ENCODE results near the gene MAN1C1.

Gene MAN1C1

DNA sequence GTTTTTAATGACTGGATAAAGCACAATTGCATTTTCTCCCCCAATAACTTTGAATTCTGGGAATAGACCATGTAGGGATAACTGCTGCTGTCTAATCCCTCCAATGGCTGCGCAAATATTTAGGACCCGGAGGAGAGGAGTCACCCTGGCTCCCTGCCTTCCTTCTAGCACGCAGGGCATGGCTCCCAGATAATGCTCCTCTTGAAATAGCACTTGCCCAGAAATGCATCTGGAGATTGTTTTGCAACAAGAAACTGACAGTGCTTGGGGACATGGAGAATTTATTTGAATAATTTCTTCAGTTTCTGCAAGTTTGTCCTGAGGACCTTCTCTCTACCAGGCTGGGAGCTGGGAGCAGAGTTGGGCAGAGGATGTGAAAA lies 83.5 kb downstream of the MAN1C1 start:
- no peak for DNase-seq

DNA sequence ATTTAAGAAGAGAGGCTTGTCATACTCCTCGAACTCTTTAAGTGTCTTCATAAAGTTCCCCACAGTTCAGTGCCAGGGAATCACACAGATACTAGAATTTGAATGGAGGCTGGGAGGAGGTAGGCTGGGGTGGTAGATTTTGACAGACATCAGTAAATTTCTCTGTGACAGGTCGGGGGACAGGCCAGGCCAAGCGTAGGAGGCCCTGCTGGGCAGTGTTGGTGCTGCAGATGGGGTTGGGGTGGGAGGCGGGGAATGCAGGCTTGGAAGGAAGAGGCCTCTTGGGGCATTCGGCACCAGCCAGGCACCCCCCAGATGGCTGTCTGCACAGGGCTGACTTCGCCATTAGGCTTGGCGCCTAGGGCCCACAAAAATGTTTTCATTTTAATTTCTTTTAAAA lies 84.0 kb downstream of the MAN1C1 start:
- DNase-seq, result no peak

DNA sequence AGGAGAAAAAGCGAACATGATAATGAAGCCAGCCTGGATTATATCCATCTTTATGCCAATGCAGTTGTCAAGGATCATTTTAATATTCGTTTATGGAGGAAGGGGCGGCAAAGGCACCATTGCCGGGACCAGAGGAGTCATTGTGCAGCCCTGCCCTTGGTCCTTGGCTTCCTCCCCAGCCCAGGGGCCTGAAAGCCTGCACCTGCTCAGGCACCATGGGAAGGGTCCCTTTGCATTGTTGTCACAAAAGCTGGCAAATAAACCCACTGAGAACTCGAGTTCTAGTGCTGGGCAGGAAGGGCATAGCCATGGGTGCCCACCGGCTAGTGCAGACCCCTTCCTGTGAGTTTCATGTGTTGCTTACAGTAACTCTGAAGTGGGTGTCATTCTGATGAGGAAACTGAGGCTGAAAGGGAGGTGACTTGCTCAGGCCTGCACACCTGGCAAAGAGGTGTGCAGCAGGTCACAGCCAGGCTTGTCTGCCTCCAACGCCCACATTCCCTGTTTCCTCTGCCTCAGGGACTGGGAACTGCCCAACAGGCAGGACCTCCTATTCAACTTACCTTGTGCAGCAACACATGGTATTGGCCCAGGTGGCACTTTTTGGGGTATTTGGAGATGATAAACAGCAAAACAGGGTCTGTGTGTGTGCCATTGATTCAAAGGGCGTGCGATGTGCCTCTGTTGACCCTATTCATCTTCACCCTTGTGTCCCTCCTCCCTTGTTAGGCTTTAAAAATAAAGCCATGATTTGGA lies 84.6 kb downstream of the MAN1C1 start:
- DNase-seq, result no peak

DNA sequence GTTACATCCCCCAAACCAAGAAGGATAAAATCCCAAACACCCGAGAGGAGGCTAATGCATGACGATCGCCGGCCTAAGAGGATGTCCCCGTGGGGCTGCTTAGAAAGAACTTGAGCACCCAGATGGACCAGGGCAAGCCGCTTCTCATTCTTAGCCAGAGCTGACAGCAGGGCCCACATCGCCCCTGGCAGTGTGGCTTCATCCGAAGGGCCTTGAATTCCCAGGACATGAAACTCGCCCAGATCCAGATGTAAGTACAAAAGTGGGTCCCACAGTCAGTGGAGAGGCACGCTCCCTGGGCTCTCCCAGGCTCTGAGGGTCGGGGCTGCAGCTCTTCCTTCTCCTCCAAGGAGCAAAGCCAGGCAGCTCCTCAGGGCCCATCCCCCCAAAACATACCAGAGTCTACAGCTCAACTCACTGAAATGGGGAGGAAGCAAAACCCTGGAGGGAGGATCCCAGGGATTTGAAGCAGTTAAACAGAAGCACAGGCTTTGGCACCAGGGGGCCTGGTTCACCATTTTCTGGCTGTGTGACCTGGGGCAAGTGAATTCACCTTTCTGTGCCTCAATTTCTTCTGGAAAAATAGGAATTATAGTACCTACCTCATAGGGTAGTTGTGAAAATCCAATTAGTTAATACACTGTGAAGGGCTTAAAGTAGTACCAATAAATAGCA lies 85.6 kb downstream of the MAN1C1 start:
- no peak for DNase-seq

DNA sequence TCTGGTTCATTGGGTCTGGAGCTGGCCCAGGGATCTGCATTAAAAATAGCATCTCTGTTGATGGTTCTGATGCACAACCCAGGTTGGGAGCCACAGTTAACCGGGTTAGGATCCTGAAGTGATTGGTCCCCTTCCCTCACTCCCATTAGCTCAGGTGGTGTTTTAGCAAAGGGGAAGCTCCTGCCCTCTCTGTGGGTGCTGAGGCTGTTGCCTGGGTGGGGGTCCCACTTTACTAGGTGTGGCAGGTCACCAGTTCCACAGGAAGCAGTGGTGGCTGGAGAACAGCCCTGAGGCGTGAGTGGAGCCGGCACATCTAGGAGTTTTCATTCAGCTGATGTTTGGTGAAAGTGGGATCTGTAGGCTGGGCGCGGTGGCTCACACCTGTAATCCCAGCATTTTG lies 86.5 kb downstream of the MAN1C1 start:
- no peak for DNase-seq

DNA sequence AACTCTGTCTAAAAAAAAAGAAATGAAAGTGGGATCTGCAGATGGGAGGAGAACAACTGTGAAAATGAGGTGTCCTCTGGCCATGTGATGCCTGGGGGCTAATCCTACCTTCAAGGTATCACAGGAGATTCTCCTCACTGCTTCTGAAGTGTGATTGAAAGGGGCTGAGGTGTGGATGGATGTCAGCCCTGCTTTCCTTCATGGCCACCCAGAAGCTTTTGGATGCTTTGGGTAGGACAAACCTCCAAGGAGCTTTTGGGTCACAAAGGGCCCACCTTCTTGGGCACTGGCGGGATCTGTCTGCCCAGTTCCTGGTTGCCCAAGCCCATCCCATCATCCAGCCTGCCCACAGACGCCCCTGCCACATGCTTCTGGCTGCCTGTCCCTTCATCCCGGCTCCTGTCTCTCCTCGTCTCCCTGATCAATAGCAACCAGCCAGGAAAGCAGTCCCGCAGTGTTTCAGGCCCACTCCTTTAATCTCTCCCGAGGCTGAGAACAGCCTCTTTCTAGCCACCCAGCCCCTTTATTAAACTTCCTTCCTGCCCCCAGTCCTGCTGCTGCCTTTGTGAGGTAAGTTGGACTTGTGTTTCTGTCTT lies 87.2 kb downstream of the MAN1C1 start:
- DNase-seq, result no peak

DNA sequence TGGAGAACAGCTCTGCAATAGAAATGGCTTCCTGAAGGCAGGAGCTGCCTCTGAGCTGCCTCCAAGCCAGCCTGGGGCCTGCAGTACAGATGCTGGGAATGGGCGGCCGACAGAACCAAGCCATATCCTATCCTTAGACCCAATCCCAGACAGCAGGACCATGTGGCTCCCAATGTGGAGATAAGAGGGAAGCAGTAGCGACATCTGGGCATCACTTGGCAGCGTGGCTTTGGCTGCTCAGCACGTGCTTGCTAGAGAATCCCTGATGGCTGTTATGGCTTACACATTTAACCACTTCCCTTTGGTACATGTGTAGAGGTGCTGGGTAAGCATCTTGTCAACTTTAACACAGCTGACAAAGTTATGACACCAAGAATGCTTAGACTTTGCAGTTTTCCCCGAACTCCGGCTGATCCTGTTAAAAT lies 87.7 kb downstream of the MAN1C1 start:
- DNase-seq, result no peak

DNA sequence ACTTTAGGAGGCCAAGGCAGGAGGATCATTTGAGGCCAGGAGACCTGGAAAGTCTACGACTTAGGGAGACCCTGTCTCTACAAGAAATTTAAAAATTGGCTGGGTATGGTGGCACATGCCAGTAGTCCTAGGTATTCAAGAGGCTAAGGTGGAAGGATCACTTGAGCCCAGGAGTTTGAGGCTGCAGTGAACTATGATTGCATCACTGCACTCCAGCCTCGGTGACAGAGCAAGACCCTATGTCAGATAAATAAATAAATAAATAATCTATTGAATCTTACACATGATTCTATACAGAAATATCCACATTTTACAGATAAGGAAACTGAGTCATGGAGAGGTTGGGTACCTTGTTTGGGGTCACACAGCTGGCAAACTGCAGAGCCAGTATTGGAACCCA lies 89.1 kb downstream of the MAN1C1 start:
- DNase-seq, result no peak

DNA sequence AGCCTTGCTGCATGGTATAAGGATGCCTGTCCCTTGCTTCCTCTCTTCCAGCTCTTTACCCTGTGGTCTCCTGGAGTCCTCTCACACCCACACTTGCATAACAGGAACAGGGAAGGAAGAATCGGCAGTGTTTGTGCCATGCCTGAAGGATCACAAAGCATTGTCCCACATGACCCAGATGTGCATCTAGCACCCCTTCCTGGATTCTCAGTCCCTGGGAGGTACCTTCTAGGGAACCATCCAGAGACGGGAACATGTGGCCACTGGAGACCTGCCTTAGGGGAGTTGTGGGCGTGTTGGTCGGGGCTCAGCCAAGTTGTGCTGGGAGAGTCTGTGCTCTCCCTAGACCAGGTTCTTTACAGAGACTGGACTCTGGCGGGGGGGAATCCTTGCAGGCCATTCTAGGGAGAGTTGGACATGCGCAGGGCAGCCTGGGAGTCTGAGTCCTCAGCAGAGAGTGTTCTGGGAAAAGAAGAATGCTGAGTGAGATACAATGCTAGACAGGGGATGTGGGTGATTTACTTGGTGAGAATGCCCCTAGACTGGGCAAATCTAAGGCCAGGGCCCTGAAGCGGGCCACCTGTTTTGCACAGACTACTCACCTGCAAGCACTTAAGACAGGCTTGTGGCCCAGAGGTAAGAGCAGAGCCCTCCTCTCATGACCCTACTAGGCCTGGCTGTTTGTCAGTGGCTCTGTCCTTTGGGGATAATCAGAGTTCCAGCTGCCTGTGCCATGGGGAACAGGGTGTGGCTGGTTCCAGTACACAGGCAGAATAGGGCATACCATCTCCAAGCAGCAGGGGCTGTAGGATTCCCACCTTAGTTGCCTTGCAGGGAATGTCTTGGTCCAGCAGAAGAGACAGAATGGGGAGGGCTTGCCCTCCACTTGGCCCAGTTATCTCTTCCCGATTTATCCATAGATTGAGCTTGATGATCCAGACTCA lies 89.8 kb downstream of the MAN1C1 start:
- DNase-seq, result no peak

DNA sequence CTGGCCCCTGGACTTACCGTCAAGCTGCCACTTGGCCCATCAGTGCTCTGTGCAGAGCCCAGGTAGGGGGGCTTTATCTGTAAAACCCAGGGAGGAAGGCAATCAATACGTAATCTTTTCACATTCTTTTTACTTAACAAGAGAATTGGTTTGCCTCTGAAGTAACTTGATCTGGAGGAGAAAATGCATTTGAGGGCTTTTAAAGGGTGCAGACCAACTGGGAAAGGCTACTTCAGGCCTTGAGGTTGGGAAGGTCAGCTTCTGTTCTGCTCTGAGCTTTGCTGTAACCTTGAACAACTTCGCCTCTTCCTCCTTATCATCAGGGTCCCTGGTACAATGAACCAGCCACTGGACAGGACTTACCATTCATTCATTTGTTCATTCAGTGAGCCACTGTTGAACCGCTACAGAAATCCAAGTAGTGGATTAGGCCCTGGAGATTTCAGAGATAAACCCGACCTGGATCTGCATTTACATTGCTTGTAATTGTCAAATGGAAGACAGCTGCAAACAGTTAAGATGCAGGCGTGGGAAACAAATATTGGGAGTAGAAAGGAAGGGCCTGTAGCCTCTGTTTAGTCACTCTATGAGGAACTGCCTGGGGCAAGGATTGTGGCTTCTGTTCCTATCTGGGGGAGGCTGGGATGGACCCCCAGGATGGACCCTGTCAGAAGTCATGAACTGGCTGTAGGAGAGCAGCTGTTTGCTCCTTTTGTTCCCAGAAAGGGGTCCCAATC lies 90.9 kb downstream of the MAN1C1 start:
- no peak for DNase-seq

DNA sequence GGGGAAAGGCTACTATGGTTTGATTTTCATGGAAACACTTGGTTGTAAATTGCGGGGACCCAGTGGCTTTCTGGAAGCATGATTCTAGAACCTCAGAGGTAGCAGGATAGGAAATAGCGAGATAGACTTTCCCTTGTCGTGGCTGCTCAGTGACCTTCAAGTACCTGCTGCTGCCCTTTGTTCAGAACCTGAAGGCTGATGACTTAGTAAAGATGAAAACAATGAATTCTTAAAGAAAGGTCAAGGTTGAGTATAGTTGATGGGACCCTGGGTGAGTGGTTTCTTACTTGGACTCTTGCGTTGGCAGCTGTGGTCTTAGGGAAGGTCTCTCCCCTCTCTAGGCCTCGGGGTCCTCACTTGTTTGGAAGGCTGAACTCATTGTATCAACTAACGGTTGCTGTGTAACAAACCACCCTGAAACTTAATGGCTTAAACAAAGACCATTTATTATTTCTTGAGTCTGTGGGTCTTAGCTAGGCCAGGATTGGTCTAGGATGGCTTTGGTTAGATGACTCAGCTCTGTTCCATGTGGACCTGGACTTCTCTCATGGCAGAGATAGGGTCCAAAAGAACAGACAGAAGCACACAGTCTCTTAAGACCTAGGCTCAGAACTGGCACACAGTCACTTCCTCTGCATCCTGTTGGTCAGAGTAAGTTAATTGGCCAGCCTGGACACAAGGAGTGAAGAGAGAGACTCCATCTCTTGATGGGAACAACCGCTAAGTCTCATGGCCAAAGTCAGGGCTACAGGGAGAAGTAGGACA lies 94.2 kb downstream of the MAN1C1 start:
- DNase-seq, result no peak

DNA sequence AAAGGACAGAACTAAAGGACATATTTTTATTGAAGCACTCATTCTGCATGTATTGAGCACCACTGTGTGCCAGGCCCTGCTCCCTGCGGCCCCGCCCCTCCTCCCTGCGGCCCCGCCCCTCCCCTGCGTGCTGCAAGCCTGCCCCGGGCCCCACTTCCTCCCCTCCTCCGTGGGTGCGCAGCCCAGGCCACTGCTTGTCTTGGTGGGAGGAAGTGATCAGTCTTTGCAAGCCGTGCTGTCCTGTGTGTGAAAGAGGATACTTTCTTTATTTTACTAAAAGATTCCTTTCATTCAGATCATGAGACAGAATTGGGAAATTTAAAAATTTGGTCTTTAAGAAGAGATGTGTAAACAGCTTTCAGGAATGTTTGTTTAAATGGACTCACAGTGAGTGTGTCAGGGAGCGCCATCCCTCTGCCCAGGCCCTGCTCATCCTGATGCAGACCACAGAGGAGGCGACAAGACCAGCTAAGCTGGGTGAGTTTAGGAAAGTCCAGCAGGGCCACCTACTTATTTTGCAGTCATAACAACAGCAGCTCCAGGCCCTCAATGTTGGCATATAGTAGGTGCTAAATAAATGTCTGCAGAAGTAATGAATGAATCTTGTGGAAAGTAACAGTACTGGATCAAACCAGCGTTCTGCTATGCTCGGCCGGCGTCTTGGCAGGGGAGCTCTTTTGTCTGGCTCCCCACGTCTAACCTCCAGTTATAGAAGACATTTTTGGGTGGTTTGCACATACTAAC lies 95.1 kb downstream of the MAN1C1 start:
- peak; percentile 25 to 49 for DNase-seq

DNA sequence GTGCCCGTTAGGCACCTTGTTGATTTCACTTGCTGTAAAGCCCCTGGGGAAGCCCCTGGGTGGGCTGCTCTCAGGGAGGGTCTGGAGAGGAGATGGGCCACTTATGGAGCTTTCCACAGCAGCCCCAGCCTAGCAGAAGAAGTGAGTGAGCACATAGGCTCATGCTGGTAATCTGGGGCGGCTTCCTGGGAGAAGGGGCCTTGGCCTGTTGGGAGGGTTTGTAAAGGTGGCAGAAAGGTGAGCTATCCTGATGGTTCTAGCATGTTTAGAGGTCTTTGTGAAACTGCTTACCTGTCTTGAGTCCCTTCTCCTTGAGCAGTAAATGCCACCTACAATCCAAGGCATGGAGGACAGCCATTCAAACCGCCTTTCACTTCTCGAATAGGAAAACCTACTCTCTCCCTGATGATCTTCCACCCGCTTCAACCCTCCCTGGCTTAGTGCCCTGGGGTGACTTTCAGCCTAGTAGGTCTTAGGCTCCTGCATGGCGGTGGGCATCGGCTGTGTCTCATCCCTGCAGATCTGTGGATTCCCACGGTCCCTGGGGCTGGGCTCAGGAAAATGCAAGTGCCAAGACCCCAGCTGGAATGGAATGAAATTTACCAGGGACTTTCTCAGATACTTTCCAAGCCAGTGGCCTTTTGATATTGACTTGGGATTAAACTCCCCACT lies 95.8 kb downstream of the MAN1C1 start:
- no peak for DNase-seq

DNA sequence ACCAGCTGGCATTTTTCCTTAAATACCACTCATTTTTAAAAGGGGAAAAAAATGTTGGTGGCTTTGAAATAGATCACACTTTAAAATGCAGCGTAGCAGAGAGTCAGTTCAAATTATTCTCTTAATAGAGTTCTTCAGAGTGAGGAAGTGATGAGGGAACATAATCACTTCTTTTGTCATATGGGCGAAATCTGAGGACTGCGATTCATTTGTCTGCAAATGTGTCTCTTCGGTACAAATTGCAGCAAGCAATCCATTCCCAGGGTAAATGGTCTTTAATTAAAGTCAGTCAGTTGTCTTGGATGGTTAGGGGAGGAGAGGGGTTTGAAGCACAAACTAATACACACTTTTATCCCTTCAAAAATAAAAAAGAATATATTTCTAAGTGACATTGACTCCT lies 97.4 kb downstream of the MAN1C1 start:
- DNase-seq, result no peak

DNA sequence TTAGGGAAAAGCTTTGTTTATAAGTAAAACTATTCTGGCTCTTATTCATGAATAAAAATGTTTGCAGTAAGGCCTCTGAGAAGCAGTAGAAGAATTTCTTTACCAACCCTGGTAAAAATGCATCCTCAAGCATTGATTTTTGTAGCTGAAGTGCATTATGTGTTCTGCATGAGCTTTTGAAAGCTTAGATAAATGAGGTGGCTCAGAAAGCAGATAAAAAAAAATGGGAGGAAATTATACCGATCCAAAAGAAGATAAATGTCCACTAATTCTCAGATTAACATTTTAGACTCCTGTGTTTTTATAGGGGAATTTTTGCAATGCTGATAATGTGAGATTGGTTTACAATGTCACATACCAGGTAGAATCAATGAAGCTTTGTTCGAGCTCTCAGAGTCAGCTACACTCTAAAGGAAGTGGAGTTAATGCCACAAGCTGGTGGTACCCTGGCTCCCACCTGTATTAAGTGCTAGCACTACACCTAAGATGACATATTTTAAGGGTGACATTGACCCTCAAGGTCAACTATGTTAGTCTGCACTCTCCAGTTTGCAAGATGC lies 97.9 kb downstream of the MAN1C1 start:
- no peak for DNase-seq

DNA sequence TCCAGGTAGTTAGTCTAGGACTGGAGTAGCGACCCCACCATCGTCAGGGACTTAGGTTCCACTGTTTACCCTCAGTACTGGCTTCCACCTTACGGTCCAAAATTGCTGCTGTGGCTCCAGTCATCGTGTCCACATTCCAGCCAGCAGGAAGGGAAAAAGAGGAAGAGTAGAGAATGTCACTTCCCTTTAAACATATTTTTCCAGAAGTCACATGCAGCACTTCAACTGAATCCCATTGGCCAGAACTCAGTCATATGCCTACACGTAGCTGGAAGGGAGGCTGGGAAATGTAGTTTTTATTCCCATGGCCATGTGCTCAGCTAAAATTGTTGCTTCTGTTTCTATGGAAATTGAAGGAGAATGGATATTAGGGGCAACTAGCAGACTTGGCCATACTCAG lies 99.3 kb downstream of the MAN1C1 start:
- no peak for DNase-seq

DNA sequence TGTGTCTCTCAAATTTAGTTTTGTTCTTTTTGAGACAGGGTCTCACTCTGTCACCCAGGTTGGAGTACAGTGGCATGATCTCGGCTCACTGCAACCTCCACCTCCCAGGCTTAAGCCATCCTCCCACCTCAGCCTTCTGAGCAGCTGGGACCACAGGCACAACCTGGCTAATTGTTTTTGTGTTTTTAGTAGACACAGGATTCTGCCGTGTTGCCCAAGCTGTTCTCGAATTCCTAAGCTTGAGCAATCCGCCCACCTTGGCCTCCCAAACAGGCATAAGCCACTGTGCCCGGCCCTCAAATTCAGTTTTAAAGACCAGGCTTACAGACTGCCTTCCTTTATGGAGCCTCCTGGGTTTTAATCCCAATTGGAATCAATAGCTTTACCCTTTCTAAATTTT lies 99.7 kb downstream of the MAN1C1 start:
- DNase-seq, result no peak

DNA sequence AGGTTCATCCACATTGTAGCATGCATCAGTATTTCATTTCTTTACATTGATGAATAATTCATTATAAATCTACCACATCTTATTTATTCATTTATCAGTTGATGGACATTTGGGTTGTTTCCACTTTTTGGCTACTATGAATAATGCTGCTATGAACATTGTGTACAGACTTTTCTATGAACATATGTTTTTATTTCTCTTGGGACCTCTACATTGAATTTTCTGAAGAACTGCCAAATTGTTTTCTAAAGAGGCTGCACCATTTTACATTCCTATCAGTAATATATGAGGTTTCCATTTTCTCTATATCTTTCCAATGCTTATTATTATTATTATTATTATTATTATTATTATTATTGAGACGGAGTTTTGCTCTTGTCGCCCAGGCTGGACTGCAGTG lies 102.1 kb downstream of the MAN1C1 start:
- no peak for DNase-seq

DNA sequence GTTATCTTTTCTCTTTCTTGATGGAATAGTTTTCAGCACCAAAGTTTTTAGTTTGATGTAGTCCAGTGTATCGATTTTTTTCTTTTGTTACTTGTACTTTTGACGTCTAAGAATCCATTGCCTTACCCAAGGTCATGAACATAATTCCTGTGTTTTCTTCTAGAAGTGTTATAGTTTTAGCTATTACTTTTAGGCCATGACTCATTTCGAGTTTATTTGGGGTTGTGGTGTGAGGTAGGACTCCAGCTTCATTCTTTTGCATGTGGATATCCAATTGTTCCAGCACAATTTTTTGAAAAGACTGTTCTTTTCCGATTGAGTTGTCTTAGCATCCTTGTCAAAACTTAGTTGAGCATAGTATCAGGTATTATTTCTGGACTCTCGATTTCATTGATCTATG lies 104.0 kb downstream of the MAN1C1 start:
- DNase-seq, result no peak

DNA sequence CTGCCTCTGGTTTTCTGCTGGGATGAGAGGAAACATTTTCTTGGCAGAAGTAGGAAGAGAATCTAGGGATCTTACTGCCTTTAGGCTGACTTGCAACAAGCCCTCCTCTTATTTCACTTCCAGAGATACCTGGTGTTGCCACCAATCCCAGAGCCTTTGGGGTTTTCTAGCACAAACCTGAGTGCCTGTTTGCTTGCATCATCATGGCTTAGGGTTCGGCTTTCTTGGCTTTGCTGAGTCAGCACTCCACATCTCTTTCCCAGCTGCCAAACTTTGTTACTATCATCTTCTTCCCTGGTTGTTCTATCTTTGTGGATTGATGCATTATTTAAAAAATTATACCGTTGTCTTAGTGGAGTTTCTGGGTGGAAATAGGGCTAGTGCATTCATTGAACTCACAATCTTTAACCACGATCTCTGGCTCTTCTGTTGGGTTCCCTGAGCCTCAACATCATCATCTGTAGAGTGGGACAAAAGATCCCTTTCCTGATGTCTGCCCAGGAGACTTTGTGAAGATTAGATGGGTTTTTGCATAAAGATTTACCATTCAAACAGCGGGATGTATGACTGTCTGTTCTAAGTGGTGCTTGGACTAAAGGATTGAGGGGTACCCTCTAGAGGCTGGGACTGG lies 106.8 kb downstream of the MAN1C1 start:
- no peak for DNase-seq

Measured in stimulated activated CD4-positive, alpha-beta T cell treated with anti-CD3 and anti-CD28 coated beads, Interleukin-2, amount 100 ng/mL, for 48 hours (primary cell).